WI38 (cell line): Measurements from ENCODE around the gene PTH2R.
"Not testable (repeated sequence)": the region's sequence is repeated elsewhere in the genome, so short reads cannot be mapped to it uniquely, and the experiment has no call there.

ENCODE experiments used
- H3K4me3 ChIP-seq: 2 replicates; pipeline ENCODE4 v1.5.1; 2011; ENCODE audit warnings: low read depth, mild to moderate bottlenecking, control low read depth, low read length
- CTCF ChIP-seq: IDR thresholded peaks from 2 replicates; pipeline ENCODE4 v1.5.1; 2012; ENCODE audit warnings: low read depth, mild to moderate bottlenecking, control low read depth, low read length

Gene PTH2R

GRCh38 chr2:208502288-208502687 lies 95.7 kb downstream of the PTH2R start:
- no peak overlapping the region for H3K4me3 ChIP-seq
- TF ChIP-seq CTCF = no peak

- not testable (repeated sequence) for H3K4me3 ChIP-seq
These were observed 98.8 kb downstream of the PTH2R start for GRCh38 chr2:208505365-208505764.

- TF ChIP-seq CTCF = no peak
- H3K4me3 ChIP-seq = no peak overlapping the region
These were observed 103.0 kb downstream of the PTH2R start for GRCh38 chr2:208509586-208509985.

GRCh38 chr2:208511016-208511415 lies 104.4 kb downstream of the PTH2R start:
- H3K4me3 ChIP-seq = no peak overlapping the region
- no peak for TF ChIP-seq CTCF

- no peak for TF ChIP-seq CTCF
- H3K4me3 ChIP-seq = no peak overlapping the region
These were observed 105.0 kb downstream of the PTH2R start for GRCh38 chr2:208511573-208511972.

GRCh38 chr2:208515099-208515498 lies 108.5 kb downstream of the PTH2R start:
- H3K4me3 ChIP-seq = no peak overlapping the region
- TF ChIP-seq CTCF = no peak

- H3K4me3 ChIP-seq = not testable (repeated sequence)
These were observed 116.5 kb downstream of the PTH2R start for GRCh38 chr2:208523069-208523468.

- H3K4me3 ChIP-seq = not testable (repeated sequence)
These were observed 118.6 kb downstream of the PTH2R start for GRCh38 chr2:208525165-208525564.

- no peak overlapping the region for H3K4me3 ChIP-seq
- TF ChIP-seq CTCF = no peak
These were observed 123.2 kb downstream of the PTH2R start for GRCh38 chr2:208529796-208530195.
